Tibial artery (tissue), 4 donors: ENCODE measurements around the gene MOG.
A peak's percentile ranks its signal among the peaks of the same experiment; 100 is the strongest.

Experiments used
- DNase-seq, 2 donors: peaks; one replicate each; pipeline ENCODE4 v3.0.0-alpha.2; 2019
- H3K27ac ChIP-seq, 2 donors: fragments of 200-600 bp; sonication (generic) in 1 of 2; 1 replicate in 1 of 2; 2 replicates in 1 of 2; pipeline ENCODE4 v1.5.1; 2018 to 2019; ENCODE audit warnings: mild to moderate bottlenecking in 1 of 2
- H3K27me3 ChIP-seq, 2 donors: fragments of 200-600 bp; sonication (generic) in 1 of 2; one replicate each; pipeline versions ENCODE4 v1.5.1 to v1.6.0; 2016 to 2019
- H3K36me3 ChIP-seq, 3 donors: fragments of 200-600 bp; sonication (generic) in 2 of 3; one replicate each; pipeline ENCODE4 v1.5.1; 2016 to 2019; ENCODE audit warnings: mild to moderate bottlenecking in 2 of 3
- H3K4me1 ChIP-seq, 4 donors: fragments of 200-600 bp; sonication (generic) in 2 of 4; 1 replicate in 3 of 4; 2 replicates in 1 of 4; pipeline ENCODE4 v1.5.1; 2016 to 2019
- H3K4me3 ChIP-seq, 2 donors: fragments of 200-600 bp; sonication (generic) in 1 of 2; 1 replicate in 1 of 2; 2 replicates in 1 of 2; pipeline ENCODE4 v1.5.1; 2018 to 2019; ENCODE audit warnings: mild to moderate bottlenecking in 2 of 2
- H3K9me3 ChIP-seq, 3 donors: fragments of 200-600 bp; sonication (generic) in 1 of 3; one replicate each; pipeline ENCODE4 v1.5.1; 2016 to 2019
- CTCF ChIP-seq, 2 experiments: fragments of 200-600 bp in 1 of 2; fragments of 450-650 bp in 1 of 2; IDR thresholded peaks; one replicate each; pipeline ENCODE4 v1.5.1; 2017 to 2019; ENCODE audit warnings: antibody characterized with exemption in 2 of 2, mild to moderate bottlenecking in 1 of 2, moderate library complexity in 1 of 2
- intact Hi-C: fragments of 100-400 bp; cut with DNase I; formaldehyde crosslinking; loops from one replicate; pipeline ENCODE4 v1.15.0; 2023; ENCODE audit warnings: low total_unique reads

MOG gene

GRCh38 chr6:29627755-29628418, 29.0 kb upstream of the MOG start:
- TF ChIP-seq CTCF (IDR thresholded peaks at IDR 0.05): no peak
- Histone ChIP-seq H3K4me1 (peaks cover 0 to 34% (median 27%) of the 10 kb centered on the region in 4 donors), H3K4me3 (peak overlapping the region; percentile 59 to 60), H3K36me3 (peaks cover 5 to 21% (median 9%) of the 10 kb centered on the region in 3 donors), H3K27me3 (no peaks in the 10 kb centered on the region), H3K27ac (peak overlapping the region; percentile 67 to 83), H3K9me3 (no peaks in the 10 kb centered on the region)
- peak; percentile 66 to 83 for DNase-seq
- intact Hi-C loops: no loop called here

GRCh38 chr6:29628419-29629281, 28.2 kb upstream of the MOG start:
- no peaks in the 10 kb centered on the region for H3K27me3 ChIP-seq
- peak overlapping the region; percentile 67 to 83 for H3K27ac ChIP-seq
- peak; percentile 46 to 68 for TF ChIP-seq CTCF (IDR thresholded peaks at IDR 0.05)
- H3K36me3 ChIP-seq: peaks cover 3 to 13% (median 4%) of the 10 kb centered on the region in 3 donors
- peaks cover 0 to 34% (median 28%) of the 10 kb centered on the region in 4 donors for H3K4me1 ChIP-seq
- no peaks in the 10 kb centered on the region for H3K9me3 ChIP-seq
- DNase-seq: peak; percentile 77 to 87
- H3K4me3 ChIP-seq: peak overlapping the region; percentile 59 to 60
- intact Hi-C loops: no loop called here

GRCh38 chr6:29629571-29629970, 27.3 kb upstream of the MOG start:
- no peak overlapping the region for H3K27ac ChIP-seq
- H3K9me3 ChIP-seq: no peaks in the 10 kb centered on the region
- H3K27me3 ChIP-seq: no peaks in the 10 kb centered on the region
- no peak for DNase-seq
- no peak overlapping the region for H3K4me3 ChIP-seq
- intact Hi-C loops: no loop called here
- TF ChIP-seq CTCF (IDR thresholded peaks at IDR 0.05): no peak
- peaks cover 0 to 35% (median 28%) of the 10 kb centered on the region in 4 donors for H3K4me1 ChIP-seq
- peaks cover 0 to 4% (median 0%) of the 10 kb centered on the region in 3 donors for H3K36me3 ChIP-seq

- no peak overlapping the region for H3K4me3 ChIP-seq
- no peaks in the 10 kb centered on the region for H3K9me3 ChIP-seq
- H3K36me3 ChIP-seq: no peaks in the 10 kb centered on the region
- H3K27ac ChIP-seq: no peak overlapping the region
- H3K27me3 ChIP-seq: no peaks in the 10 kb centered on the region
- DNase-seq: no peak
- H3K4me1 ChIP-seq: peaks cover 0 to 35% (median 28%) of the 10 kb centered on the region in 4 donors
- intact Hi-C loops: no loop called here
- no peak for TF ChIP-seq CTCF (IDR thresholded peaks at IDR 0.05)
Observed at GRCh38 chr6:29630315-29630714, 26.6 kb upstream of the MOG start.

- intact Hi-C loops: no loop called here
- Histone ChIP-seq H3K9me3 (no peaks in the 10 kb centered on the region), H3K36me3 (no peaks in the 10 kb centered on the region), H3K27ac (no peak overlapping the region), H3K27me3 (no peaks in the 10 kb centered on the region), H3K4me1 (peaks cover 0 to 35% (median 28%) of the 10 kb centered on the region in 4 donors), H3K4me3 (peak overlapping the region in 1 of 2 donors; percentile 85)
- TF ChIP-seq CTCF (IDR thresholded peaks at IDR 0.05): no peak
- no peak for DNase-seq
Observed at GRCh38 chr6:29631209-29631810, 25.6 kb upstream of the MOG start.
